Stimulated activated CD4-positive, alpha-beta T cell treated with anti-CD3 and anti-CD28 coated beads, Interleukin-1b, Interleukin-23, amount 100 ng/mL, for 1 hour (primary cell): ENCODE measurements around the gene MKNK1.
"Not testable (repeated sequence)": the region's sequence is repeated elsewhere in the genome, so short reads cannot be mapped to it uniquely, and the experiment has no call there.

ENCODE experiments used
- DNase-seq, 2 donors: peaks; one replicate each; pipeline ENCODE4 v3.0.0-alpha.2; 2020; ENCODE audit warnings: low read depth in 2 of 2

MKNK1 gene

GRCh38 chr1:46603858-46604549 lies at the start of gene MKNK1:
Gene MKNK1, minus strand, starts transcription at chr1:46604268. Its CDS starts 20,941 bp downstream, at chr1:46583327.
- DNase-seq = peak; percentile 97 to 98

GRCh38 chr1:46653405-46653958 lies 49.4 kb upstream of the MKNK1 start:
- no peak for DNase-seq

- no peak for DNase-seq
These were observed 48.4 kb upstream of the MKNK1 start for GRCh38 chr1:46652321-46653100.

DNA sequence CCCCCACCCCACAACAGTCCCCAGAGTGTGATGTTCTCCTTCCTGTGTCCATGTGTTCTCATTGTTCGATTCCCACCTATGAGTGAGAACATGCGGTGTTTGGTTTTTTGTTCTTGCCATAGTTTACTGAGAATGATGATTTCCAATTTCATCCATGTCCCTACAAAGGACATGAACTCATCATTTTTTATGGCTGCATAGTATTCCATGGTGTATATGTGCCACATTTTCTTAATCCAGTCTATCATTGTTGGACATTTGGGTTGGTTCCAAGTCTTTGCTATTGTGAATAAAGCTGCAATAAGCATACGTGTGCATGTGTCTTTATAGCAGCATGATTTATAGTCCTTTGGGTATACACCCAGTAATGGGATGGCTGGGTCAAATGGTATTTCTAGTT lies 47.1 kb upstream of the MKNK1 start:
- DNase-seq = not testable (repeated sequence)

GRCh38 chr1:46650491-46650890 lies 46.4 kb upstream of the MKNK1 start:
- DNase-seq = no peak

DNA sequence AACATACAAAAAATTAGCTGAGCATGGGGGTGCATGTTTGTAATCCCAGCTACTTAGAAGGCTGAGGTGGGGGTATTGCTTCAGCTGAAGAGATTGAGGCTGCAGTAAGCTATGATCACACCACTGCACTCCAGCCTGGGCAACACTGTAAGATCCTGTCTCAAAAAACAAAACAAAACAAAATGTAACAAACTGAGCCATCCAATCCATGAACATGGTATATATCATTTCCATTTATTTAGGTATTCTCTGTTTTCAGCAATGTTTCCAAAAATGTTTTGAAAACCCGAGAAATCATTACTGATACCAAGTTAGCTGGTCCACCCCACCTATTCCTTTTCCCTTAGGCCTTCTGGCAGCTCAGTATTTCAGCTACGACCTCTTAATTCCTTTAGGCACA lies 45.7 kb upstream of the MKNK1 start:
- DNase-seq = no peak

DNA sequence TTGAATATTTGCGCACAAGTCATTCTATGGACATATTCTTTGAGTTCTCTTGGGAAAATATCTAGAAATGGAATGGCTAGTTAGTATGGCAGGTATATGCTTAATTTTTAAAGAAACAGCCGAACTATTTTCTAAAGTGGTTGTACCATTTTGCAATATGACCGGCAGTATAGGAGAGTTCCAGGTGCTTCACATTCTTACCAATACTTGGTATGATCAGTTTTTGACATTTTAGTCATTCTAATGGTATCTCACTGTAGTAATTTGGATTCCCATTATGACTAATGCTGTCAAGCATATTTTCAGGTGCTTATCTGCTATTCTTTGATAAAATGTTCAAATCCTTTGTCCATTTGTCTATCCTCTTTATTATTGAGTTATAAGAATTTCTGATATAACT lies 43.5 kb upstream of the MKNK1 start:
- DNase-seq = no peak

DNA sequence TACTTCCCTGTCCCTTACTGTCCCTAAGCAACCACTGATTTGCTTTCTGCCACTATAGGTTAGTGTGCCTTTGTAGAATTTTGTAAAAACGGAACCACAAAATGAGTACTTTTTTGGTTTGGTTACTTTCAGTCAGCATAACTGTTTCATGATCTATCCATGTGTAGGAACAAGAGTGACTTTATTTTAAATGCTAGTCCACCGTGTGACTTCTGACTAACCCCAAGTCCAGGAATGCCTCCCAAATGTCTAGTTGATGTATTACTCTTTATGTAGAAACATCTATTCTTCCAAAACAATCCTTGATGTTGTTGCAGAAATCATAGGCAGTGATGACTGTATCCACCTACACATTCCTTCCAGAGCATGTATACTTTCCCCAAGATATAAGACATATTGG lies 42.8 kb upstream of the MKNK1 start:
- no peak for DNase-seq

DNA sequence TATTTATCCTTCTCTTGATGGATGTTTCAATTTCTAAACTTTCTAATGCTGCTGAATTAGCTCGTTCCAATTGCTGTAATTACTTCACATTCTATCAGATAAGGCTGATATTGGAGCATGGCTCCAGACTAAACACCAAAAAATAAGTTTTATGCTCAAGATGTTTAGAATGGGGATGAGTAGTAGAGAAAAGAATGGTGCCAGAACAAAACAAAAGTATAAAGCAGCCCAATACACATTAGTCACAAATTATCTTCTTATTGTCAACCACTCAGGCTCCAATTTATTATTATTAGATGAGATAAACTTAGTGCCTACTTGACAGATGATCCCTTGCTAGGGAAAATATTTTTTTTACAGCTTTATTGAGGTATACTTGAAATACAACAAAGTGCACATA lies 42.3 kb upstream of the MKNK1 start:
- no peak for DNase-seq

- DNase-seq = no peak
These were observed 41.7 kb upstream of the MKNK1 start for GRCh38 chr1:46645815-46646214.

DNA sequence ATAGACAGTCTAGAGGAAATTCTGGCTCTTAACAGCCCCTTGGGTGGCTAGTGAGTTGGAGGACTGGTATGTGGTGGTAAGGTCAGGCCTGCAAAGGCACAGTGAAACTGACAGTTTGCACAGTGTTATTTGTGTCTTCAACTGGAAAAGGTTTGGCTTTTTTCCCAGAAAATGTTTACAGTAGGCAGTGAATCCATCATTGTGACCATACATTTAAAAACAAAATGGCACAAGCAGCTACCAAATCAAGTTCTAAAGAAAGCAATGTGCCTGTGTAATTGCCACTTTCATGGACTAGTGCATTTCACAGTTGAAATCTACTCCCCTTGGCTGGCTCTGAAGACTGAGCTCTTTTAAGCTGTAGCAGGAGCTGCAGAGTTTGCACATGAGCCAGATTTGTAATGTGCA lies 39.3 kb upstream of the MKNK1 start:
- no peak for DNase-seq

GRCh38 chr1:46642115-46642680 lies 38.1 kb upstream of the MKNK1 start:
- DNase-seq = no peak

DNA sequence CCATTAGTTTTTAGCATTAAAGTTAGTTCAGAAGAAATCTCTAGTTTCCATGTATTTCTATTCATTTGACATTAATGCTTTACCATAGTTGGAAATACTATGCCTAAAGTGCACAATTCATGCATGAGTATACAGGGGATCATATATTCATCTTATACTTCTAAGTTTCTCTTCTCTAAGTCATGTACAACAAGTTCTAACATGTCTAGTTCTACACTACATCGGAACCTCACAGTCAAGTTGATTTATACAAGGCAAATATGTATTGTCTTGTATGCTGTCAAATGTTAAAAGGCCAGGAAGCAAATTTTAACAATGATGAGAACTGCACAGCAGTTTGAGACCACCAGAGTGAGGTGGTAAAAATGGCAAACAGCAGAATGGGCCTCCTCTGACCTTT lies 35.5 kb upstream of the MKNK1 start:
- DNase-seq = no peak

DNA sequence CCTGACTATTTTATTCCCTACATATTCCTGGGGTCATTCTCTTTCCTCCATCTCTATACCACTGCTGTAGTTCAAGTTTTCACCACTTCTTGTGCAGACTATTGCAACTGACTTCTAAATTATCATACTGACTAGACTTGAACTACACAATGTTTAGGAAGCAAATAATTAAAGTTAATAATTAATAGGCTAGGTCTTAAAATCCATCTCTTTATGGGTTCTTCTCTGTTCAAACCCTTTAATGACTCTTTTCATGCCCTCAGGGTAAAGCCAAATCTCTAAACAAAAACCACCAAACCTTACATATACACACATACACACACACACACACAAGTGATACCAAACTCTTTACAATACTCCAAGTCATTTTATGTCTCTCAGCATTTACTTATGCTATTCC lies 34.9 kb upstream of the MKNK1 start:
- no peak for DNase-seq

- DNase-seq = no peak
These were observed 33.5 kb upstream of the MKNK1 start for GRCh38 chr1:46637444-46638083.

GRCh38 chr1:46635205-46635604 lies 31.1 kb upstream of the MKNK1 start:
- no peak for DNase-seq

GRCh38 chr1:46630719-46631118 lies 26.7 kb upstream of the MKNK1 start:
- no peak for DNase-seq

DNA sequence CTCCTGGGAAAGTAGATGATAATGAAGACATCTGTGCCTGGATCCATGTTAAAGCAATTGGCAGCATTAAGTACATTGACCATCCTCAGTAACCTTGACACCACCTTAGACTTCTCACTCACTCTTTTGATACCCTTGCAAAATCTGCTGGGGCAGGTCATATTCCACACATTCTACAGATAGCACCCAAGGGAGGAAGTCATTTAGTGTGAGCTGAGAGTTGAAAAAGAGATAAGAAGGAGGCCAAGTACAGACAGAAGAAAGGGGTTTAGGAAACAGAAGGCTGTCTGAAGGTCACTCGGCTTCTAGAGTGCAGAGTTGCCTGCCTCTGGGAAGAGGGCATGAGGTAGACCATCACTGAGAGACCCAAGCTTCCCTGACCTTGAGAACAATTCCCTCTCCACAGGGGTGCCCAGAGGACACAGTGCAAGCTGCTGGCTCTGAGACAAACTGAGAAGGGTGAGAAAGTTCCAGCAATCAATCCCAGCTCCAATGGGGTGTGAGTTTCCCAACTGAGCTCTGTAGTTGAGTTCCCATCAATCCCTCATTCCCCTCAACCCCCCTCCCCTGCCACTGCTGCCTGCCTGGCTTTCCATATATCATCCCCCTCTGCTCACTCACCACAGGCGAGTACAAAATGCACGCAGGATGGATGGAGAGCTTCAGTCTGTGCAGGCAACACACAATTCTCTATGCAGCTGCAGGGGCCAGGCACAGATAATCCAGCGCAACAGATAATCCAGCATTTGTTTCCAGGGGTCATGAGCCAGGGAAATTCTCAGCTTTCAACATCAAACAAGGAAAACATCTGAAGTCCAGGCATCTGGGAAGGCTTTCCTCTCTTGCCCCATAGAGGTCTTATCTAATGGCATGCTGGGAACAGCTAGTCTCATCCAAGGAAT lies 19.9 kb upstream of the MKNK1 start:
- no peak for DNase-seq

DNA sequence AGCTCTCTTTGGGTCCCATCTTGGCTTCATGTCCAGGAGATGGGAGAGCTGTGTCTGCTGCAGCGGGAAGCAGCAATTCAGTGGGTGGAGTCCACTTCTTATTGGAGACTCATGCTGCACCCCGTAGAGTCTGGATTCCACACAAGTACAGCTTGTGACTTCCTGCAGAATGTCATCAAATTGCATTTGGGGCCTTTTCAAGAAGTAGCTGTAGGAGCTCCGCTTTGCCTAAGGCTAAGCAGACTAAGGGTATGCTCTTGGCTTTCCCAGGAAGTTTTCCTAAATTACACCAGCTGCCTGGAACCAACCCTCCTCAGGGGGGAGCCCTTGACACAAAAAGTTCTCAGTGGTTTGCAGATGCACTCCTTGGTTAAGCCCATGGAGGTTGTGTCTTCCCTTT lies 18.3 kb upstream of the MKNK1 start:
- DNase-seq = no peak

DNA sequence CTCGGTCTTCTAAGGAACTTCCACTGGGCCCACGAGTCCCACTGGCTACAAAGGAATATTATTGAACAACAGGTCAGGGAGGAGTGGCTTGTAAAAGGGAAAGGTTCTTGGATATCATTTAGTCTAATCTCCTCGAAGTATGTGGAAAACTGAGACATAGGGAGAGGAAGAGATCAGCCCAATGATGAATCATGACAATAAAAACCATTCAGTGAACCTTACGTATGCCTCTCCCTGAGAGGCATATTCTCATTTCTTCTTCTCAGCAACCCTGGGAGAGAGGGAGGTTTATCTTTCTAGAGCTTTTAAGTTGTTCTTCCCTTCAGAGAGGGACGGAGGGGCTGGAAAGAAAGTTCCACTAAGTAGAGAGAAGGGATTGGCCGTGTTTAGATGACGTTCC lies 17.9 kb upstream of the MKNK1 start:
- DNase-seq = no peak

GRCh38 chr1:46619656-46620258 lies 15.7 kb upstream of the MKNK1 start:
- DNase-seq = no peak
